ENCODE measurements around the gene CPVL. TPM values are rescaled to one million over a fixed set of nuclear protein-coding genes. Genes with fewer than 3 reads are reported as not detected.

The CPVL gene
- total and polyA plus RNA-seq, 2 of the 8 experiments (the other 6 are each of a cell fraction or from before 2014, with no cell fraction given) = 40.0 to 55.0 TPM

DNA sequence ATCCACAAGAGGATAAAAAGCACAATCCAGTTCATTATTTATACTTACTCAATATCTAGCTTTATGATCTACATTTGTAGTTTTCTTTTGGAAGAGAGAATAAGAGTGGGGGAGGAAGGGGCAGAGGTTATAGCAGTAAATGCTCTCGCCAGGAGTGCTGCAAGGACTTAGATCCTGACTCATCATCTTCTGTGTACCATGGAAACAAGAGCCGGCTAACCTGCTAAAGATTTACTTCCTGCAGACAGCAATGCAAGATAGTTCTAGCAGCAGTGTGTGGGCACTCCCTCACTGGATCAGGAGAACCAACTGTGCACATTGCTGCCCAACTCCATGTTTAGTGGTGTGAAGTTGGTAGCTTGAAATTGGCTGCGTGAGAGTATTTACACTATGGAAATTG is 140.5 kb downstream of the CPVL start (continued):
- TF ChIP-seq CEBPB (IDR thresholded peaks at IDR 0.05; ENCODE audit: low read depth, low read length) = no peak
- TF ChIP-seq, protein P1, sequence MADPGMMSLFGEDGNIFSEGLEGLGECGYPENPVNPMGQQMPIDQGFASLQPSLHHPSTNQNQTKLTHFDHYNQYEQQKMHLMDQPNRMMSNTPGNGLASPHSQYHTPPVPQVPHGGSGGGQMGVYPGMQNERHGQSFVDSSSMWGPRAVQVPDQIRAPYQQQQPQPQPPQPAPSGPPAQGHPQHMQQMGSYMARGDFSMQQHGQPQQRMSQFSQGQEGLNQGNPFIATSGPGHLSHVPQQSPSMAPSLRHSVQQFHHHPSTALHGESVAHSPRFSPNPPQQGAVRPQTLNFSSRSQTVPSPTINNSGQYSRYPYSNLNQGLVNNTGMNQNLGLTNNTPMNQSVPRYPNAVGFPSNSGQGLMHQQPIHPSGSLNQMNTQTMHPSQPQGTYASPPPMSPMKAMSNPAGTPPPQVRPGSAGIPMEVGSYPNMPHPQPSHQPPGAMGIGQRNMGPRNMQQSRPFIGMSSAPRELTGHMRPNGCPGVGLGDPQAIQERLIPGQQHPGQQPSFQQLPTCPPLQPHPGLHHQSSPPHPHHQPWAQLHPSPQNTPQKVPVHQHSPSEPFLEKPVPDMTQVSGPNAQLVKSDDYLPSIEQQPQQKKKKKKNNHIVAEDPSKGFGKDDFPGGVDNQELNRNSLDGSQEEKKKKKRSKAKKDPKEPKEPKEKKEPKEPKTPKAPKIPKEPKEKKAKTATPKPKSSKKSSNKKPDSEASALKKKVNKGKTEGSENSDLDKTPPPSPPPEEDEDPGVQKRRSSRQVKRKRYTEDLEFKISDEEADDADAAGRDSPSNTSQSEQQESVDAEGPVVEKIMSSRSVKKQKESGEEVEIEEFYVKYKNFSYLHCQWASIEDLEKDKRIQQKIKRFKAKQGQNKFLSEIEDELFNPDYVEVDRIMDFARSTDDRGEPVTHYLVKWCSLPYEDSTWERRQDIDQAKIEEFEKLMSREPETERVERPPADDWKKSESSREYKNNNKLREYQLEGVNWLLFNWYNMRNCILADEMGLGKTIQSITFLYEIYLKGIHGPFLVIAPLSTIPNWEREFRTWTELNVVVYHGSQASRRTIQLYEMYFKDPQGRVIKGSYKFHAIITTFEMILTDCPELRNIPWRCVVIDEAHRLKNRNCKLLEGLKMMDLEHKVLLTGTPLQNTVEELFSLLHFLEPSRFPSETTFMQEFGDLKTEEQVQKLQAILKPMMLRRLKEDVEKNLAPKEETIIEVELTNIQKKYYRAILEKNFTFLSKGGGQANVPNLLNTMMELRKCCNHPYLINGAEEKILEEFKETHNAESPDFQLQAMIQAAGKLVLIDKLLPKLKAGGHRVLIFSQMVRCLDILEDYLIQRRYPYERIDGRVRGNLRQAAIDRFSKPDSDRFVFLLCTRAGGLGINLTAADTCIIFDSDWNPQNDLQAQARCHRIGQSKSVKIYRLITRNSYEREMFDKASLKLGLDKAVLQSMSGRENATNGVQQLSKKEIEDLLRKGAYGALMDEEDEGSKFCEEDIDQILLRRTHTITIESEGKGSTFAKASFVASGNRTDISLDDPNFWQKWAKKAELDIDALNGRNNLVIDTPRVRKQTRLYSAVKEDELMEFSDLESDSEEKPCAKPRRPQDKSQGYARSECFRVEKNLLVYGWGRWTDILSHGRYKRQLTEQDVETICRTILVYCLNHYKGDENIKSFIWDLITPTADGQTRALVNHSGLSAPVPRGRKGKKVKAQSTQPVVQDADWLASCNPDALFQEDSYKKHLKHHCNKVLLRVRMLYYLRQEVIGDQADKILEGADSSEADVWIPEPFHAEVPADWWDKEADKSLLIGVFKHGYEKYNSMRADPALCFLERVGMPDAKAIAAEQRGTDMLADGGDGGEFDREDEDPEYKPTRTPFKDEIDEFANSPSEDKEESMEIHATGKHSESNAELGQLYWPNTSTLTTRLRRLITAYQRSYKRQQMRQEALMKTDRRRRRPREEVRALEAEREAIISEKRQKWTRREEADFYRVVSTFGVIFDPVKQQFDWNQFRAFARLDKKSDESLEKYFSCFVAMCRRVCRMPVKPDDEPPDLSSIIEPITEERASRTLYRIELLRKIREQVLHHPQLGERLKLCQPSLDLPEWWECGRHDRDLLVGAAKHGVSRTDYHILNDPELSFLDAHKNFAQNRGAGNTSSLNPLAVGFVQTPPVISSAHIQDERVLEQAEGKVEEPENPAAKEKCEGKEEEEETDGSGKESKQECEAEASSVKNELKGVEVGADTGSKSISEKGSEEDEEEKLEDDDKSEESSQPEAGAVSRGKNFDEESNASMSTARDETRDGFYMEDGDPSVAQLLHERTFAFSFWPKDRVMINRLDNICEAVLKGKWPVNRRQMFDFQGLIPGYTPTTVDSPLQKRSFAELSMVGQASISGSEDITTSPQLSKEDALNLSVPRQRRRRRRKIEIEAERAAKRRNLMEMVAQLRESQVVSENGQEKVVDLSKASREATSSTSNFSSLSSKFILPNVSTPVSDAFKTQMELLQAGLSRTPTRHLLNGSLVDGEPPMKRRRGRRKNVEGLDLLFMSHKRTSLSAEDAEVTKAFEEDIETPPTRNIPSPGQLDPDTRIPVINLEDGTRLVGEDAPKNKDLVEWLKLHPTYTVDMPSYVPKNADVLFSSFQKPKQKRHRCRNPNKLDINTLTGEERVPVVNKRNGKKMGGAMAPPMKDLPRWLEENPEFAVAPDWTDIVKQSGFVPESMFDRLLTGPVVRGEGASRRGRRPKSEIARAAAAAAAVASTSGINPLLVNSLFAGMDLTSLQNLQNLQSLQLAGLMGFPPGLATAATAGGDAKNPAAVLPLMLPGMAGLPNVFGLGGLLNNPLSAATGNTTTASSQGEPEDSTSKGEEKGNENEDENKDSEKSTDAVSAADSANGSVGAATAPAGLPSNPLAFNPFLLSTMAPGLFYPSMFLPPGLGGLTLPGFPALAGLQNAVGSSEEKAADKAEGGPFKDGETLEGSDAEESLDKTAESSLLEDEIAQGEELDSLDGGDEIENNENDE (IDR thresholded peaks at IDR 0.05; ENCODE audit: insufficient replicate concordance, low read length) = no peak

All from H1 (cell line).